Muscle layer of colon (tissue), 2 donors: Measurements from ENCODE around the gene AFG3L2.

Experiments used
- H3K27ac ChIP-seq: one replicate; pipeline ENCODE4 v1.7.0; 2013; ENCODE audit warnings: low read depth, mild to moderate bottlenecking, low read length, moderate library complexity
- H3K27me3 ChIP-seq, 2 donors: one replicate each; pipeline ENCODE4 v1.7.0; 2013; ENCODE audit warnings: low read length in 2 of 2, mild to moderate bottlenecking in 2 of 2; ENCODE audit not compliant: insufficient read depth in 2 of 2, control insufficient read depth in 1 of 2
- H3K36me3 ChIP-seq: one replicate; pipeline ENCODE4 v1.7.0; 2013; ENCODE audit warnings: mild to moderate bottlenecking, low read length; ENCODE audit not compliant: insufficient read depth
- H3K4me1 ChIP-seq: one replicate; pipeline ENCODE4 v1.7.0; 2013; ENCODE audit warnings: mild to moderate bottlenecking, low read length; ENCODE audit not compliant: insufficient read depth
- H3K4me3 ChIP-seq, 2 donors: one replicate each; pipeline ENCODE4 v1.7.0; 2013; ENCODE audit warnings: low read length in 2 of 2, low read depth in 1 of 2, mild to moderate bottlenecking in 1 of 2, moderate library complexity in 1 of 2
- H3K9ac ChIP-seq: one replicate; pipeline ENCODE4 v1.7.0; 2013; ENCODE audit warnings: low read length
- H3K9me3 ChIP-seq: one replicate; pipeline ENCODE4 v1.7.0; 2013; ENCODE audit warnings: mild to moderate bottlenecking, low read length
- donor health status: abdominal sarcoma.
- donor health status: Adenocarcinoma of cecum.

The AFG3L2 gene

GRCh38 chr18:12410081-12410481, 33.1 kb upstream of the AFG3L2 start:
- Histone ChIP-seq H3K27ac (no peak overlapping the region), H3K36me3 (no peaks in the 10 kb centered on the region), H3K9ac (no peak overlapping the region)

GRCh38 chr18:12409469-12409868, 32.4 kb upstream of the AFG3L2 start:
- H3K9me3 ChIP-seq: no peaks in the 10 kb centered on the region
- H3K36me3 ChIP-seq: no peaks in the 10 kb centered on the region
- peaks cover 6% of the 10 kb centered on the region for H3K4me1 ChIP-seq
- no peaks in the 10 kb centered on the region for H3K27me3 ChIP-seq
- no peak overlapping the region for H3K4me3 ChIP-seq
- H3K9ac ChIP-seq: no peak overlapping the region
- H3K27ac ChIP-seq: no peak overlapping the region

More at GRCh38 chr18:12410081-12410481, 33.1 kb upstream of the AFG3L2 start:
- Histone ChIP-seq H3K9me3 (no peaks in the 10 kb centered on the region), H3K27me3 (no peaks in the 10 kb centered on the region), H3K4me3 (no peak overlapping the region), H3K4me1 (peaks cover 6% of the 10 kb centered on the region)

GRCh38 chr18:12408247-12408869, 31.3 kb upstream of the AFG3L2 start:
- H3K36me3 ChIP-seq: no peaks in the 10 kb centered on the region
- peak overlapping the region; percentile 34 for H3K9ac ChIP-seq
- peak overlapping the region; percentile 56 for H3K27ac ChIP-seq
- no peaks in the 10 kb centered on the region for H3K27me3 ChIP-seq
- H3K4me1 ChIP-seq: peaks cover 6% of the 10 kb centered on the region
- H3K4me3 ChIP-seq: peak overlapping the region; percentile 26 to 48
- no peaks in the 10 kb centered on the region for H3K9me3 ChIP-seq

- H3K9ac ChIP-seq: no peak overlapping the region
- H3K4me1 ChIP-seq: peaks cover 6% of the 10 kb centered on the region
- H3K9me3 ChIP-seq: no peaks in the 10 kb centered on the region
- no peak overlapping the region for H3K27ac ChIP-seq
- no peak overlapping the region for H3K4me3 ChIP-seq
- H3K36me3 ChIP-seq: no peaks in the 10 kb centered on the region
- H3K27me3 ChIP-seq: no peaks in the 10 kb centered on the region
Observed at GRCh38 chr18:12406371-12407111, 29.5 kb upstream of the AFG3L2 start.

- no peaks in the 10 kb centered on the region for H3K27me3 ChIP-seq
- no peak overlapping the region for H3K4me3 ChIP-seq
- no peak overlapping the region for H3K27ac ChIP-seq
- H3K36me3 ChIP-seq: no peaks in the 10 kb centered on the region
- H3K9ac ChIP-seq: no peak overlapping the region
- H3K9me3 ChIP-seq: no peaks in the 10 kb centered on the region
- peaks cover 6% of the 10 kb centered on the region for H3K4me1 ChIP-seq
Observed at GRCh38 chr18:12405066-12405465, 28.0 kb upstream of the AFG3L2 start.

- H3K9ac ChIP-seq: no peak overlapping the region
- H3K9me3 ChIP-seq: no peaks in the 10 kb centered on the region
- H3K27me3 ChIP-seq: no peaks in the 10 kb centered on the region
- H3K36me3 ChIP-seq: no peaks in the 10 kb centered on the region
- H3K27ac ChIP-seq: no peak overlapping the region
- H3K4me1 ChIP-seq: peaks cover 4% of the 10 kb centered on the region
- H3K4me3 ChIP-seq: no peak overlapping the region
Observed at GRCh38 chr18:12403601-12404506, 26.8 kb upstream of the AFG3L2 start.

- Histone ChIP-seq H3K36me3 (no peaks in the 10 kb centered on the region), H3K4me1 (no peaks in the 10 kb centered on the region), H3K9ac (no peak overlapping the region), H3K9me3 (no peaks in the 10 kb centered on the region), H3K27ac (no peak overlapping the region), H3K27me3 (no peaks in the 10 kb centered on the region), H3K4me3 (no peak overlapping the region)
Observed at GRCh38 chr18:12401881-12402280, 24.9 kb upstream of the AFG3L2 start.

GRCh38 chr18:12399231-12399630, 22.2 kb upstream of the AFG3L2 start:
- Histone ChIP-seq H3K4me3 (no peak overlapping the region), H3K27me3 (no peaks in the 10 kb centered on the region), H3K4me1 (no peaks in the 10 kb centered on the region), H3K36me3 (no peaks in the 10 kb centered on the region), H3K27ac (no peak overlapping the region), H3K9ac (no peak overlapping the region), H3K9me3 (no peaks in the 10 kb centered on the region)

GRCh38 chr18:12398625-12399024, 21.6 kb upstream of the AFG3L2 start:
- no peak overlapping the region for H3K9ac ChIP-seq
- no peaks in the 10 kb centered on the region for H3K9me3 ChIP-seq
- no peak overlapping the region for H3K4me3 ChIP-seq
- no peak overlapping the region for H3K27ac ChIP-seq
- no peaks in the 10 kb centered on the region for H3K4me1 ChIP-seq
- H3K36me3 ChIP-seq: no peaks in the 10 kb centered on the region
- no peaks in the 10 kb centered on the region for H3K27me3 ChIP-seq

- no peak overlapping the region for H3K9ac ChIP-seq
- H3K36me3 ChIP-seq: no peaks in the 10 kb centered on the region
- H3K27me3 ChIP-seq: no peaks in the 10 kb centered on the region
- H3K27ac ChIP-seq: no peak overlapping the region
- H3K9me3 ChIP-seq: no peaks in the 10 kb centered on the region
- no peak overlapping the region for H3K4me3 ChIP-seq
- no peaks in the 10 kb centered on the region for H3K4me1 ChIP-seq
Observed at GRCh38 chr18:12397793-12398192, 20.8 kb upstream of the AFG3L2 start.

- Histone ChIP-seq H3K9ac (no peak overlapping the region), H3K4me3 (no peak overlapping the region), H3K27me3 (no peaks in the 10 kb centered on the region), H3K4me1 (no peaks in the 10 kb centered on the region), H3K9me3 (no peaks in the 10 kb centered on the region), H3K36me3 (no peaks in the 10 kb centered on the region), H3K27ac (no peak overlapping the region)
Observed at GRCh38 chr18:12397254-12397653, 20.2 kb upstream of the AFG3L2 start.
